Motor neuron (in vitro differentiated cells): ENCODE results near the gene SLF2. TPM values are rescaled to one million over a fixed set of nuclear protein-coding genes. Genes with fewer than 3 reads are reported as not detected.

Source experiments
- ATAC-seq, 8 experiments: fragments of 200-7000 bp; cut with Tn5 transposase; replicated peaks in 6 of 8; 2 replicates each; pipeline ENCODE4 v1.8.0; 2021; ENCODE audit warnings: mild to moderate bottlenecking in 8 of 8, moderate library complexity in 8 of 8
- H3K27ac ChIP-seq, 2 donors: fragments of 250-450 bp; sonication (Bioruptor Pico); 2 replicates each; pipeline ENCODE4 v1.9.0; 2021; ENCODE audit warnings: antibody characterized with exemption in 2 of 2, mild to moderate bottlenecking in 2 of 2, moderate library complexity in 1 of 2
- H3K4me1 ChIP-seq, 2 donors: fragments of 250-450 bp; sonication (Bioruptor Pico); replicated peaks in 1 of 2; 2 replicates each; pipeline ENCODE4 v1.6.1; 2021; ENCODE audit warnings: antibody characterized with exemption in 2 of 2, mild to moderate bottlenecking in 2 of 2, moderate library complexity in 1 of 2
- H3K4me3 ChIP-seq, 5 donors: fragments of 250-450 bp; sonication (Bioruptor Pico); 2 replicates each; pipeline ENCODE4 v1.9.0; 2021; ENCODE audit warnings: antibody characterized with exemption in 5 of 5, mild to moderate bottlenecking in 5 of 5, moderate library complexity in 4 of 5
- WGBS, 10 experiments: fragments of 450-650 bp; shearing (Covaris generic); methylation state at CpG; one replicate each; pipeline ENCODE4 v1.0.0; 2022; 5-methylcytosine and 5-hydroxymethylcytosine counted together
- in situ Hi-C, 9 experiments: fragments of 400-800 bp; cut with MboI; loops; one replicate each; pipeline ENCODE4 v1.15.0; 2021; ENCODE audit warnings: low sequenced_read_pairs in 9 of 9, low pct_unique_long_range_greater_than_20kb in 2 of 9; ENCODE audit not compliant: unreplicated experiment in 9 of 9
- total RNA-seq, 8 experiments: library from RNA; unstranded; fragments of 300-600 nt; gene quantifications; 2 replicates each; pipeline versions ENCODE4 v1.2.3 to v1.2.4, GENCODE V29; 2022

Gene SLF2
- total RNA-seq, 8 experiments from 2014 or later: 18.9 to 42.7 (median 31.5) TPM

DNA sequence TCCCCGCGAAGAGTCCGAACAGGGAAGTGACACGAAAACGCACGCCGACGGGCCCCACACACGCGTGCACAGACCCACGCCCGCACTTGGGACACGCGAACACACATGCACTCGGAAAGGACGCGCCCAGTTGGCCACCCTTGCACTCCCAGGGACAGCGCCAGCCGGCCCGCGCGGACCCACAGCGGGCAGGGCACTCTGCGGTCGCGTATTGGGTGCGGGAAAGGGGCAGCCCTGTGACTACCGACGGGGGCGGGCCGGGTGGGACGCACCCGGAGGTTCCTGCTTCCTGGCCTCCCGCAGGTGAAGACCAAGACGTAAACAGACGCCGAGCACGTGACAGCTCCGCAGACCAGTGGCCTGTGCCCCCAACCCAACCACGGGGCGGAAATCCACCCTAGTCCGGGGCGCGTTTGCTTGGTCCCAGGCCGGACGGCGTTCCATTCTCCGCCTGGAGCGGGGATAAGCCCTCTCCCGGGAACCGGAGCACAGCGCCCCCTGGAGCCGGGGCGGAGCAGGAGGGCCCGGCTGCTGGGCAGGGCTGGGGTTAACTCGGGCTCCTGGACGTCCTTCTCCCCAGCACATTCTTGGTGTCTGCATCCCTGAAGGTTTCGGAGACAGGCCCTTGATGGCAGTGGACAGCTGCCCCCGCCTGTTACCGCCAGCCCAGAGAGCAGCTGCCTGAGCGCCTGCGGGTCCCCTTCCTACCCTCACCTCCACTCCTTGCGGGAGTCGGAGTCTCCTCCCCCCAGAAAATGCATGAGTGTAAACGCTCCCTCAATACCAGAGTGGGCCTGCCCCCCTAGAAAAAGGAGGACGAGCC is 84.8 kb downstream of the SLF2 start:
- H3K27ac ChIP-seq: peak overlapping the region; percentile 96 to 99
- ATAC-seq: peak in 7 of 8 experiments; percentile 13 to 59 (median 29)
- peaks cover 20 to 31% of the 10 kb centered on the region in 2 donors for H3K4me1 ChIP-seq
- WGBS, 10 experiments: 0 to 5% (median 2%) methylated on average over 2 to 9 of the region's 66 CpGs; no CpG with 5 or more reads in 7 of the 10 experiments
- peak overlapping the region; percentile 57 to 81 (median 71) for H3K4me3 ChIP-seq
- in situ Hi-C loops: no loop called here

DNA sequence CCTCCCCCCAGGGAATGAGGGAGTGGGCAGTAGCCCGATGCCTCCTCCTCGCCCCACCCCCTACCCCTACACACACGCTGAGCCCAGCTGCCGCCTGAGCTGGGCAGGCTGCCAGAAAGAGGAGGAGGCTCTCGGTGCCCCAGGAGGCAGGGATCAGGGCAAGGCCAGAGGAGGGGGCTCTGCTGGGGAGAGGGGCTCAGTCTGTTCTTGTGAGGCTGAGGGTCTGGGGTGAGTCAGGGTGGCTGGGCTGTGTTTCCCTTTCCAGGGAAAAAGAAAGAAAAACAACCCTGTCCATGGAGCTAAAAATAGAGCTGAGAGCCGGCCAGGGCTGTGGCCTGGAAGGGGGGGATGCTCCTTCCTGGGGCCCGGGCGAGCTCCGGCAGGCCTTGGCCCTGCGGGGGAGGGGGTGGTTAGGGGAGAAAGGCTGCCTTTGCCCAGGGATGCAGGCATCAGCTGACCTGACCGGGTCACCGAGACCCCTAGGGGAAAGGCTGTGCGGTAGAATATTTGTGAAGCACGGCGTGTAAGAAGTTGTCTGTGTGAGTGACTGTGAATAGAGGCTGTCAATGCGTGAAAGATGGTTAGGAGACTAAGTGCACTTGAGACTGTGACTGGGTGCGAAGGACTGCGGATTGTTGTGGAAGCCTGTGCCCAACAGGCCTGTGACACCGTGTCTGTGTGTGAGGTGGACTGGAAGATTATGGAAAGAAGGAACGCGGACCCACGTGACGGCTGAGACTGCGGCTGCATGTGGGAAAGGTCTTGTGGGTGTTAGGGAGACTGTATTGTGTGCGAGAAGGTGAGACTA is 85.6 kb downstream of the SLF2 start:
- in situ Hi-C loops: no loop called here
- 0 to 13% (median 2%) methylated on average over 3 to 9 of the region's 25 CpGs; no CpG with 5 or more reads in 3 of the 10 experiments for WGBS, 10 experiments
- H3K4me3 ChIP-seq: peak overlapping the region; percentile 57 to 81 (median 71)
- H3K27ac ChIP-seq: peak overlapping the region; percentile 96 to 99
- ATAC-seq: peak; percentile 10 to 66 (median 58)
- H3K4me1 ChIP-seq: peaks cover 20 to 31% of the 10 kb centered on the region in 2 donors

DNA sequence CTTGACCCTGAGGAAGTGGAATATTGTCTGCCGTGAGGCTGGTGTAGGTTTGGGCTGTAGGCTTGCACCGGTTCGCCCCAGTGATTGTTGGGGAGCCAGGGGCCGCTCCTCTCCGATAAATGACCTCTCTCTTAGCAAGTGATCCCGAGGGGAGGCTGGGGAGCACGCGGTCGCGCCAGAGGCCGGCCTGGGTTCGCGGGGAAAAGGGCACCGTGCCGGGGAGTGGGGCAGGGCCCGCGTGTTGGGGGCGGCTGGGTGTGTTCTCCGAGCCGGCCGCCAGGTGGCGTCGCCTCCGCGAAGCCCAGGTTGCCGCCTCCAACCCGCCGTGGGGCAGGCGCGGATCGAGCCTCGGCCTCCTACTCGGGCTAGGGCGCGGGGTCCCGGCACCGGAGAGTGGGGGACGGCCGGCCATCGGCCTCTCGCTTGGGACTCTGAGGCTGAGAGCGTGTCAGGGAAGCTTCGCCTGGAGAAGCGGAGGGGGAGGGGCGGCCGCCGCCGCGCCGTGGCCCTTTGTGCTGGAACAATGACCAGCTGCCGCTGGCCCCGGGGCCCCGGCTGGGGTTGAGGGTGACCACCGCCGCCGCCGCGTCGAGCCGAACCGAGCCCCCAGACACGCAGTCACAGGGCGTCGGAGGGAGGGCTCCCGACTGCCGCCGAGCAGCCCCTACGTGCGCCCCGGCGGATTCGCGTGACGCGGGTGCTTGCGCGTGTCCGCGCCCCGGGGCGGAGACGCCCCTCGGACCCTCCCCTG is 86.4 kb downstream of the SLF2 start:
- peak overlapping the region; percentile 96 to 99 for H3K27ac ChIP-seq

DNA sequence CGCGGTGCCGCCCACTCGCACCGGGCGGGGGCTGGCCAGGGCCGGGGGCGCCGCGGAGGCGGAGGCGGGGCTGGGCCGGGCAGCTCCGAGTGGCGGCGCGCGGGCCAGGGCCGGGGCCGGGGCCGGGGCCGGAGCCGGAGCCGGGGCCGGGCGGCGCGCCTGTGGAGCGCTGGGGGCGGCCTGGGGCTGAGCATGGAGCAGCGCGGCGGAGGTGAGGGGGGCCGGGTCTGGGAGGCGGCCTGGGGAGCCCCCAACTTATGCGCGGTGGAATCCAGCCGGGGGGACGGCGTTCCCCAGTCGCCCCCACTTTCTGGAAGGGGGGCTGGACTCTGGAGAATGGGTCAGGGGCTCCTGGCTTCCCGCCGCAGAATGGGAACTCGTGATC is 87.0 kb downstream of the SLF2 start, which contains the start of gene LZTS2:
Gene LZTS2, plus strand, starts transcription at position 67 of the 385 bp plus-strand sequence. CDS start 2,731 bp downstream, outside the sequence.
- Histone ChIP-seq H3K27ac (peak within 1 kb of the TSS; percentile 96 to 99), H3K4me1 (peaks cover 20 to 31% of the 10 kb centered on the region in 2 donors), H3K4me3 (peak within 1 kb of the TSS; percentile 57 to 81 (median 71))
- WGBS, 10 experiments: 0% methylated on average over 2 of the region's 44 CpGs; no CpG with 5 or more reads in 8 of the 10 experiments
- no peak for ATAC-seq
- in situ Hi-C loops: no loop called here

More for the DNA sequence above, 86.4 kb downstream of the SLF2 start:
- H3K4me1 ChIP-seq: peaks cover 20 to 31% of the 10 kb centered on the region in 2 donors
- 0 to 7% methylated on average over 1 to 3 of the region's 83 CpGs; no CpG with 5 or more reads in 8 of the 10 experiments for WGBS, 10 experiments
- ATAC-seq: peak; percentile 29 to 53 (median 46)
- in situ Hi-C loops: no loop called here
- peak overlapping the region; percentile 57 to 81 (median 71) for H3K4me3 ChIP-seq

DNA sequence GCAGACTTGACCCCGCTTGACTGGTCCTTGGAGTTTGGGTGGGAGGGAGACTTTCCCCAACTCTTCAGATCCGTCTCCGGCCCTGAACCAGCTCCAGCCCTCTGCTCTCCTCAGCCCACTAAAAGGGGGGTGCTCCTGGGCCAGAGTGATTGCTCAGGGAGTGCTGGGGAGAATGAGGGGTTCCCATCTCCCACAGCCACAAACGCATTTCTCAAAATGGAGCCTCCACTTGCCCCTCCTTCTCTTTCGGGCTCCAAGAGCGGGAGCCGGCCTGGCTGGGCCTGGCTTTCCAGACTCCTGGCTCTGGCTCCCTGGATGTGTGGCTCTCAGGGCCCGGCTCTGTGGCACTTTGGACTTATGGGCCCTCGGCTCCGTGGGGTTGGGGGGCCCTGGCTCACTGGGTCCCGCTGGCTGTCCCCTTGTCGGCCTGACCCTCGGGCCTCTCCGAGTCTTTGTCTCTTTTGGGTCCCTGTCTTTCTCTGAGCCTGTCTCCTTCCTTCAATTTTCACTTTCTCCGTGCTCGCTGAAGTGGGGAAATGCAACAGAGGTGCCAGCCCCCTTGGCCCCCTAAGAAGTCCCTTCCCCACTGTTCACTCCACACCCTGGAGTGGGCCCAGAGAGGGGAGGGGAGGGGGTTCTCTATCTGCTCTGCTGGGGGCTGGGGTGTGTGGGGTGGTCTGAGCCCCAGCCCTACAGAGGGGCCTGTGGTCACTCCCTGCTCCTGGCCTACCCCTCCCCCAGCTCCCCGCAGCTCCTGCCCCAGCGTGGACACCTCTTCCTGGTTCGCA is 87.6 kb downstream of the SLF2 start:
- Histone ChIP-seq H3K27ac (peak overlapping the region; percentile 96 to 99), H3K4me1 (peaks cover 20 to 31% of the 10 kb centered on the region in 2 donors), H3K4me3 (peak overlapping the region; percentile 57 to 81 (median 71))
- in situ Hi-C loops: no loop called here
- ATAC-seq: no peak
- 0 to 20% (median 8%) methylated on average over 1 to 4 of the region's 19 CpGs; no CpG with 5 or more reads in 6 of the 10 experiments for WGBS, 10 experiments

DNA sequence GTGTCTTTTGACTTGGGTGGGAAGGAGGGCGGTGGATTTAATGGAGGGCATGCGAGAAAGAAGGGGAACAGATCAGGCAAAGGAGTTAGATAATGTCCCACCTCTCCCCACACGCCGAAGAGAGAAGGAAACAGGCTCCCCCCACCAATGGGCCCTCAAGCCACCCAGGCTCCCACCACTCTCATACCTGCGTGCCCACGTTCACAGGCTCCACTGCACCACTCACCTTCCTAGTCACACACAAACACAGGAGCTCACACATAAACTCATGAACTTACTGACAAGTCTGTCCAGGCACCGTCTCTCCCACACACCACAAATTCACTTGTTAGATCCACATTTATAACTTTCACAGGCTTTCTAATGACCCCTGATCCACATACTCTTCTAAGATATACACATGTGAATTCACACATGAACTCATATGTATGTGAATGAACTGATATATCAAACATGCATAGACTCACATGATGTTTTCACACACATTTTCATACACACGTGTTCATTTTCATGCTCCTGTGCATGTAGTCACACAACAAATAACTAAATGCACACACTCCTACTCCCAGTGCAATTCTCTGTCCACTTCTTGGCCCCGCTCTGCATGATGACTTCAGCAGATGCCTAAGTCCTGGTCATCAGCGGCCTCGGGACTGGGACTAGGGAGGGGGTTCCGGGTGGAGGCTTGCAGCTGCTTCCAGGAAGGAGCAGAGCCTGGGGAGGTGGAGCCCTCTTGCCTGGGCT is 88.3 kb downstream of the SLF2 start:
- peak in 7 of 8 experiments; percentile 3 to 37 (median 12) for ATAC-seq
- Histone ChIP-seq H3K27ac (peak overlapping the region; percentile 96 to 99), H3K4me1 (peaks cover 20 to 31% of the 10 kb centered on the region in 2 donors), H3K4me3 (peak overlapping the region; percentile 57 to 81 (median 71))
- in situ Hi-C loops: no loop called here
- WGBS, 10 experiments: 0 to 40% (median 30%) methylated on average over 1 to 8 of the region's 12 CpGs; no CpG with 5 or more reads in 3 of the 10 experiments

DNA sequence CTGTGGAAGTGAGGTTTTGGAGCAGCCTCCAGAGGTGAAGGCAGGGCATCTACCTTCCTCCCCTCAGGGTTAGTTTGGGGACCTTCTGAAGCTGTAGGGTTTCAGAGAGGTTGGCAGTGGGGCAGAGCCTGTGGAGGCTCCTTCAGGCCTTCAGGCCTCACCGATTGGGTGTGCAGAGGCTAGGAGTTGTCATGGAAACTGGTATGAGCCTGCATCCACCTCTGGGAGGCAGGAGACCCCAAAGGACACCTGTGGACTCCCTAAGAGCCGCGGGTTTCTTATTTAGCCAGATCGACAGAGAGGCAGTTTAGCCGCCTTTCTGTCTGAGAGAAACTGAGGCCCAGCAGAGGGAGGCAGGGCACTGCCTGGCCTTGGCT is 88.9 kb downstream of the SLF2 start:
- Histone ChIP-seq H3K4me3 (peak overlapping the region; percentile 3 to 81 (median 71)), H3K27ac (peak overlapping the region; percentile 2 to 96), H3K4me1 (peaks cover 17 to 28% of the 10 kb centered on the region in 2 donors)
- 0 to 90% (median 80%) methylated on average over 1 to 4 of the region's 5 CpGs; no CpG with 5 or more reads in 5 of the 10 experiments for WGBS, 10 experiments
- in situ Hi-C loops: no loop called here
- ATAC-seq: no peak

DNA sequence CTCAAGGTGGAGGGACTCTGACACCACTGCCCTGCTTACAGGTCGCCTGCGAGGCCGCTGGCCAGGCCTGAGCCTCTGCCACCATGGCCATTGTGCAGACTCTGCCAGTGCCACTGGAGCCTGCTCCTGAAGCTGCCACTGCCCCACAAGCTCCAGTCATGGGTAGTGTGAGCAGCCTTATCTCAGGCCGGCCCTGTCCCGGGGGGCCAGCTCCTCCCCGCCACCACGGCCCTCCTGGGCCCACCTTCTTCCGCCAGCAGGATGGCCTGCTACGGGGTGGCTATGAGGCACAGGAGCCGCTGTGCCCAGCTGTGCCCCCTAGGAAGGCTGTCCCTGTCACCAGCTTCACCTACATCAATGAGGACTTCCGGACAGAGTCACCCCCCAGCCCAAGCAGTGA is 89.7 kb downstream of the SLF2 start:
- peaks cover 17 to 28% of the 10 kb centered on the region in 2 donors for H3K4me1 ChIP-seq
- in situ Hi-C loops: no loop called here
- WGBS, 10 experiments: 94 to 96% methylated on average over 3 to 5 of the region's 11 CpGs; no CpG with 5 or more reads in 8 of the 10 experiments
- H3K27ac ChIP-seq: no peak overlapping the region
- ATAC-seq: no peak
- H3K4me3 ChIP-seq: no peak overlapping the region

DNA sequence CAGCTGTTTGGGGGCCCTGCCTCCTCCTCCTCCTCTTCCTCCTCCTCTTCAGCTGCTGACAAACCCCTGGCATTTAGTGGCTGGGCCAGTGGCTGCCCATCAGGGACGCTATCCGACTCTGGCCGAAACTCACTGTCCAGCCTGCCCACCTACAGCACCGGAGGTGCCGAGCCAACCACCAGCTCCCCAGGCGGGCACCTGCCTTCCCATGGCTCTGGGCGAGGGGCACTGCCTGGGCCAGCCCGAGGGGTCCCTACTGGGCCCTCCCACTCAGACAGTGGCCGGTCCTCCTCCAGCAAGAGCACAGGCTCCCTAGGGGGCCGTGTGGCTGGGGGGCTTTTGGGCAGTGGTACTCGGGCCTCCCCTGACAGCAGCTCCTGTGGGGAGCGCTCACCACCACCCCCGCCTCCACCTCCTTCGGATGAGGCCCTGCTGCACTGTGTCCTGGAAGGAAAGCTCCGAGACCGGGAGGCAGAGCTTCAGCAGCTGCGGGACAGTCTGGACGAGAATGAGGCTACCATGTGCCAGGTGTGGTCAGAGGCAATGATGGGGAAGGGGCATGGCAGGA is 91.0 kb downstream of the SLF2 start:
- in situ Hi-C loops: no loop called here
- WGBS, 10 experiments: 100% methylated on average over 3 of the region's 18 CpGs; no CpG with 5 or more reads in 9 of the 10 experiments
- Histone ChIP-seq H3K4me1 (peaks cover 24 to 26% of the 10 kb centered on the region in 2 donors), H3K27ac (no peak overlapping the region), H3K4me3 (no peak overlapping the region)
- ATAC-seq: no peak

DNA sequence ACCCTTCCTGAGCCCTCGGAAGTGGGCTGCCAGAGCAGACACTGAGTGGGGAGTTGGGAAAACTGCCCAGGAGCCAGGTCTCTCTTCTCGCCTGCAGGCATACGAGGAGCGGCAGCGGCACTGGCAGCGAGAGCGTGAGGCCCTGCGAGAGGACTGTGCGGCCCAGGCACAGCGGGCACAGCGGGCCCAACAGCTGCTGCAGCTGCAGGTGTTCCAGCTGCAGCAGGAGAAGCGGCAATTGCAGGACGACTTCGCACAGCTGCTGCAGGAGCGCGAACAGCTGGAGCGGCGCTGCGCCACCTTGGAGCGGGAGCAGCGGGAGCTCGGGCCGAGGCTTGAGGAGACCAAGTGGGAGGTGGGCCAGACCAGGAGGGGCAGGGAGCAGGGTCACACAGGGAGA is 92.6 kb downstream of the SLF2 start:
- Histone ChIP-seq H3K4me3 (no peak overlapping the region), H3K27ac (no peak overlapping the region), H3K4me1 (peaks cover 25 to 30% of the 10 kb centered on the region in 2 donors)
- no peak for ATAC-seq
- 67 to 97% (median 90%) methylated on average over 1 to 12 of the region's 23 CpGs; no CpG with 5 or more reads in 4 of the 10 experiments for WGBS, 10 experiments
- in situ Hi-C loops: no loop called here
